Effector memory CD8-positive, alpha-beta T cell (primary cell): ENCODE data around the gene NDFIP1.

Experiments
- ATAC-seq: fragments of 150-1000 bp; cut with Tn5 transposase; replicated peaks from 2 replicates; pipeline ENCODE4 v1.10.0; 2021; ENCODE audit warnings: mild to moderate bottlenecking, moderate library complexity
- DNase-seq, 3 experiments: peaks; one replicate each; pipeline ENCODE4 v3.0.0; 2021
- H3K27ac Mint-ChIP-seq, 2 donors: one replicate each; pipeline ENCODE4 v1.8.0; 2022; ENCODE audit warnings: mild to moderate bottlenecking in 2 of 2, mixed read lengths in 2 of 2, moderate library complexity in 2 of 2
- H3K27me3 Mint-ChIP-seq, 2 donors: one replicate each; pipeline ENCODE4 v1.8.0; 2022; ENCODE audit warnings: mixed read lengths in 2 of 2
- H3K36me3 Mint-ChIP-seq: one replicate; pipeline ENCODE4 v1.8.0; 2022; ENCODE audit warnings: mild to moderate bottlenecking, moderate library complexity, mixed read lengths; ENCODE audit not compliant: insufficient read depth
- H3K4me1 Mint-ChIP-seq, 2 donors: one replicate each; pipeline ENCODE4 v1.8.0; 2022; ENCODE audit warnings: low read depth in 2 of 2, mixed read lengths in 2 of 2
- H3K4me3 Mint-ChIP-seq, 2 donors: one replicate each; pipeline ENCODE4 v1.8.0; 2022; ENCODE audit warnings: mild to moderate bottlenecking in 2 of 2, mixed read lengths in 2 of 2, moderate library complexity in 2 of 2
- H3K9me3 Mint-ChIP-seq, 2 donors: one replicate each; pipeline ENCODE4 v1.8.0; 2022; ENCODE audit warnings: mixed read lengths in 2 of 2

The NDFIP1 gene

GRCh38 chr5:142200387-142200786 lies 91.8 kb downstream of the NDFIP1 start:
- Mint-ChIP-seq H3K27ac (no peak overlapping the region), H3K9me3 (no peaks in the 10 kb centered on the region), H3K36me3 (peaks cover 3% of the 10 kb centered on the region), H3K4me3 (no peak overlapping the region), H3K27me3 (no peaks in the 10 kb centered on the region), H3K4me1 (no peaks in the 10 kb centered on the region)
- no peak for ATAC-seq
- DNase-seq: no peak

GRCh38 chr5:142201471-142201887 lies 92.9 kb downstream of the NDFIP1 start:
- no peak for ATAC-seq
- no peaks in the 10 kb centered on the region for H3K27me3 Mint-ChIP-seq
- no peaks in the 10 kb centered on the region for H3K4me1 Mint-ChIP-seq
- H3K36me3 Mint-ChIP-seq: no peaks in the 10 kb centered on the region
- H3K9me3 Mint-ChIP-seq: no peaks in the 10 kb centered on the region
- no peak overlapping the region for H3K4me3 Mint-ChIP-seq
- H3K27ac Mint-ChIP-seq: no peak overlapping the region
- DNase-seq: no peak

- no peak for ATAC-seq
- H3K9me3 Mint-ChIP-seq: no peaks in the 10 kb centered on the region
- no peak for DNase-seq
- no peaks in the 10 kb centered on the region for H3K4me1 Mint-ChIP-seq
- H3K27me3 Mint-ChIP-seq: no peaks in the 10 kb centered on the region
- H3K4me3 Mint-ChIP-seq: no peak overlapping the region
- no peak overlapping the region for H3K27ac Mint-ChIP-seq
- no peaks in the 10 kb centered on the region for H3K36me3 Mint-ChIP-seq
These were observed 93.7 kb downstream of the NDFIP1 start for GRCh38 chr5:142202282-142202681.
